ENCODE measurements around the gene JAML. TPM values are rescaled to one million over a fixed set of nuclear protein-coding genes. Genes with fewer than 3 reads are reported as not detected.

Gene JAML
- total and polyA plus RNA-seq, 2 of the 13 experiments (the other 11 are each of a cell fraction or from before 2014, with no cell fraction given), result 2.0 to 3.3 TPM

DNA sequence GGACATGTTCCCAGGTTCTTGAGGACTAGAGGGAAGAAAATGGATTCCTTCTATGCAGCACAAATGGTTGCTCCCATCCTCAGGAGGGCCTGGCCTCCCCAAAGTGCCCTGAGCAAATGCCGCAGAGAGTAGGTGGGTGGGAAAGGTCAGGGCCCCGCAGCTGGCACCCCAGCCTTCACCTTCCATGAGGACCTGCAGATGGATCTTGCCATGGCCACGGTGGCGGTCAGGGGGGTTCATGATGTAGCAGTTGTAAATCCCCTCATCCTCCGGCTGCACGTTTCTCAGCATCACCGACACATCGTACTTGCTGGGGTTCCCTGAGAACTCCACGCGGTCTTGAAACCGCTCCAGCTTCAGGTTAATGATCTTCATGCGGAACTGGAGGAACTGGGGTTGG is 56.9 kb downstream of the JAML start:
- TF ChIP-seq ZNF382 (CRISPR knock-in tag; IDR thresholded peaks at IDR 0.05; ENCODE audit: borderline replicate concordance), result no peak
- no peak for TF ChIP-seq MZF1 (CRISPR knock-in tag; IDR thresholded peaks at IDR 0.05; ENCODE audit: borderline replicate concordance)
- no peak for TF ChIP-seq PCBP2 (optimal IDR thresholded peaks at IDR 0.05; ENCODE audit: low read depth, low read length, poor library complexity, severe bottlenecking)
- no peak for TF ChIP-seq THYN1 (CRISPR knock-in tag; IDR thresholded peaks at IDR 0.05; ENCODE audit: borderline replicate concordance, low read depth)
- H3K27ac ChIP-seq (ENCODE audit: extremely low read length, insufficient read depth, low read length), result no peak overlapping the region
- H3K4me3 ChIP-seq (replicated peaks in 1 of 3; ENCODE audit: insufficient read depth in 1 of 3, low read depth in 2 of 3, low read length in 3 of 3), result no peak overlapping the region
- intact Hi-C loops (cut with micrococcal nuclease; ENCODE audit: unreplicated experiment), result no loop called here
- no peaks in the 10 kb centered on the region for H4K20me1 ChIP-seq (ENCODE audit: insufficient read depth, low read length)
- no peak for ATAC-seq
- no peak overlapping the region for H2AFZ ChIP-seq (ENCODE audit: low read length)
- no peak overlapping the region for H3K9ac ChIP-seq (ENCODE audit: insufficient read depth, low read depth, low read length)
- no peak for FAIRE-seq
- in situ Hi-C loops (cut with HindIII; ENCODE audit: extremely low pct_ligation_motif_present, low pct_unique_long_range_greater_than_20kb), result no loop called here
- no peak for DNase-seq (ENCODE audit: low spot score)
- H3K4me2 ChIP-seq (ENCODE audit: low read depth, low read length), result no peak overlapping the region
- BruUV-seq (replicated peaks), result no TSS peak
- 16% methylated on average over 5 of the region's 12 CpGs for WGBS (ENCODE audit: low lambda C conversion rate)
- peaks cover 6 to 82% of the 10 kb centered on the region in 2 experiments for H3K27me3 ChIP-seq (ENCODE audit: control insufficient read depth in 1 of 2, insufficient read depth in 2 of 2, low read length in 2 of 2)
- H3K79me2 ChIP-seq (ENCODE audit: insufficient read depth, low read length), result no peaks in the 10 kb centered on the region
- CTCF ChIA-PET (ENCODE audit: low intra/inter-chr PET ratio, low total read pairs), result no interaction called here
- H3K9me3 ChIP-seq (ENCODE audit: low read length), result no peaks in the 10 kb centered on the region
- no peaks in the 10 kb centered on the region for H3K36me3 ChIP-seq (replicated peaks in 1 of 2; ENCODE audit: control insufficient read depth in 1 of 2, insufficient read depth in 2 of 2, low read length in 2 of 2)
- POLR2A ChIA-PET, result no interaction called here
- peaks cover 17% of the 10 kb centered on the region for H3K4me1 ChIP-seq (ENCODE audit: insufficient read depth, low read length)

DNA sequence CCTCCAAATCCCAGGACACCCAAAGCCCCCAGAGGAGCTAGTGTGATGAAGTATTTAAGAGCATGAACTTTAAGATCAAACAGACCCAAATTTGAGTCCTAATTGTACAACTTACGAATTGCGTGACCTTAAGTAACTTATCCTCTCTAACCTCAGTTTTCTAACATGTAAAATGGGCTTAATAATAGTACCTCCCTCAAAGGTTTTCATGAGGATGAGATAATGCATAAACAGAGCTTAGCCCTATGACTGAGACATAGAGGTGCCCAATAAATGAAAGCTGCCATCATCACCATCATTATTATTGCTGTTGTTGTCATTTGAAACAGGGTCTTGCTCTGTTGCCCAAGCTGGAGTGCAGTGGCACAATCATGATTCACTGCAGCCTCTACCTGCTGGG is 57.6 kb downstream of the JAML start:
- BruUV-seq (replicated peaks), result no TSS peak
- intact Hi-C loops (cut with micrococcal nuclease; ENCODE audit: unreplicated experiment) (no loop called here), in situ Hi-C loops (cut with HindIII; ENCODE audit: extremely low pct_ligation_motif_present, low pct_unique_long_range_greater_than_20kb) (no loop called here)
- DNase-seq (ENCODE audit: low spot score), result no peak
- no peak overlapping the region for H2AFZ ChIP-seq (ENCODE audit: low read length)
- POLR2A ChIA-PET, result no interaction called here
- no peak overlapping the region for H3K4me2 ChIP-seq (ENCODE audit: low read depth, low read length)
- CTCF ChIA-PET (ENCODE audit: low intra/inter-chr PET ratio, low total read pairs), result no interaction called here
- H3K27ac ChIP-seq (ENCODE audit: extremely low read length, insufficient read depth, low read length), result no peak overlapping the region
- H3K9ac ChIP-seq (ENCODE audit: insufficient read depth, low read depth, low read length), result no peak overlapping the region
- H3K4me1 ChIP-seq (ENCODE audit: insufficient read depth, low read length), result peaks cover 17% of the 10 kb centered on the region
- H4K20me1 ChIP-seq (ENCODE audit: insufficient read depth, low read length), result no peaks in the 10 kb centered on the region
- no peak for ATAC-seq
- no peak overlapping the region for H3K4me3 ChIP-seq (replicated peaks in 1 of 3; ENCODE audit: insufficient read depth in 1 of 3, low read depth in 2 of 3, low read length in 3 of 3)
- no peaks in the 10 kb centered on the region for H3K36me3 ChIP-seq (replicated peaks in 1 of 2; ENCODE audit: control insufficient read depth in 1 of 2, insufficient read depth in 2 of 2, low read length in 2 of 2)
- no peaks in the 10 kb centered on the region for H3K9me3 ChIP-seq (ENCODE audit: low read length)
- H3K27me3 ChIP-seq (ENCODE audit: control insufficient read depth in 1 of 2, insufficient read depth in 2 of 2, low read length in 2 of 2), result peaks cover 6 to 82% of the 10 kb centered on the region in 2 experiments
- 56% methylated on average over 2 of the region's 2 CpGs for WGBS (ENCODE audit: low lambda C conversion rate)
- TF ChIP-seq, protein P1, sequence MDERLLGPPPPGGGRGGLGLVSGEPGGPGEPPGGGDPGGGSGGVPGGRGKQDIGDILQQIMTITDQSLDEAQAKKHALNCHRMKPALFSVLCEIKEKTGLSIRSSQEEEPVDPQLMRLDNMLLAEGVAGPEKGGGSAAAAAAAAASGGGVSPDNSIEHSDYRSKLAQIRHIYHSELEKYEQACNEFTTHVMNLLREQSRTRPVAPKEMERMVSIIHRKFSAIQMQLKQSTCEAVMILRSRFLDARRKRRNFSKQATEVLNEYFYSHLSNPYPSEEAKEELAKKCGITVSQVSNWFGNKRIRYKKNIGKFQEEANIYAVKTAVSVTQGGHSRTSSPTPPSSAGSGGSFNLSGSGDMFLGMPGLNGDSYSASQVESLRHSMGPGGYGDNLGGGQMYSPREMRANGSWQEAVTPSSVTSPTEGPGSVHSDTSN (CRISPR knock-in tag; IDR thresholded peaks at IDR 0.05), result no peak
- TF ChIP-seq ZNF629 (CRISPR knock-in tag; conservative IDR thresholded peaks at IDR 0.05), result peak; percentile 59; the same call in 1 of the 2 replicates
- no peak for TF ChIP-seq GATA4 (IDR thresholded peaks at IDR 0.05; ENCODE audit: borderline replicate concordance, low read depth)
- TF ChIP-seq RFXAP (CRISPR knock-in tag; IDR thresholded peaks at IDR 0.05; ENCODE audit: borderline replicate concordance), result no peak
- H3K79me2 ChIP-seq (ENCODE audit: insufficient read depth, low read length), result no peaks in the 10 kb centered on the region
- FAIRE-seq, result no peak
